HL-60/S4 treated with phorbol 12-myristate 13-acetate at 8.2 ng/mL for 4 days and 3 days (cell line): ENCODE data around the gene AVPR1B.

Source experiments
- in situ Hi-C: fragments of 300-500 bp; cut with MboI; formaldehyde crosslinking; loops from 2 replicates; pipeline ENCODE4 v1.15.0; 2022; ENCODE audit warnings: low sequenced_read_pairs

Gene AVPR1B

GRCh38 chr1:206114692-206115640 is 2.2 kb downstream of the AVPR1B start:
- in situ Hi-C loops = loop anchor here (25.0 kb wide), 1 partner anchor 328 kb away; the partner anchor contains the start of gene RAB29

- in situ Hi-C loops = loop anchor here (25.0 kb wide), 1 partner anchor 325 kb away; the partner anchor contains the start of gene RAB29
Observed at GRCh38 chr1:206112600-206113301, 4.4 kb downstream of the AVPR1B start.

- in situ Hi-C loops = loop anchor here (25.0 kb wide), 1 partner anchor 324 kb away; the partner anchor contains the start of gene RAB29
Observed at GRCh38 chr1:206111271-206111927, 5.8 kb downstream of the AVPR1B start.

- in situ Hi-C loops = loop anchor here (25.0 kb wide), 1 partner anchor 324 kb away; the partner anchor contains the start of gene RAB29
Observed at GRCh38 chr1:206110820-206111219, 6.4 kb downstream of the AVPR1B start.

DNA sequence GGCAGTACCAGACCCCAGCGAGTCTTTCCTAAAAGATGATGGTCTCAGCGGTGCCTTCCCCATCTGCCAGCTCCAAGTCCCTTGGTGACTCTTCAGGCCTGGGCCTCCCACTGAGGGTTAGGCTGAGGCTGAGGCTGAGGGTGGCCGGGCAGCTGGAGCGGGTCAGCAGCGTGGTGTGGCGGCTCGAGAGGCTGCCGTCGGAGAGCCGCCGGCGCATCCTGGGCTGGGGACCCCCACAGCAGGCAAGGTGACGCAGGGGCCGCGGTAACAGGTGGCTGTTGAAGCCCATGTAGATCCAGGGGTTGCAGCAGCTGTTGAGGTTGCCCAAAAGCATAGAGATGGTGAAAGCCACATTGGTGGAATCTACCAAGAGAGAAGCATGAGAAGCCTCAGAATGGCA is 7.0 kb downstream of the AVPR1B start:
- in situ Hi-C loops = loop anchor here (25.0 kb wide), 1 partner anchor 323 kb away; the partner anchor contains the start of gene RAB29

GRCh38 chr1:206109718-206110117 is 7.5 kb downstream of the AVPR1B start:
- in situ Hi-C loops = loop anchor here (10.0 to 25.0 kb wide), 3 partner anchors 85 to 322 kb away; partner anchors contain the start of genes CTSE and RAB29

DNA sequence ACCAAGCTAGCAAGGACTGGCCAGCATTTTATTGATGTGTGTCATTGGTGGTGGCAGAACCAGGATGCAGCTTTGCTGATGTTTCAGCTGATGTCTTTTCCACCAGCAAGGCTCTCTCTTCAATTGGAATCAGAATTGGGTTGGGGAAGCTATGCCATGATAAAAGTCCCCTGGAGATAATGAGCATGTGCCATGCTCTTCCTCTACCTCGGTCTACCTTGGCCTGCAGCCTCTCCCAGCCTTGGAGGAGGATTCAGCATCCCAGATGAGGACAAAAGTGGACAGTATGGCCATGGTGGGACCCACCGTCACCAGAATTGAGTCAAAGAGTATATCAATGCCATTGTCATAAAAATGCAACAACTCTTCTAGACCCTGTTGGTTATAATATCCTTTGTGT is 8.6 kb downstream of the AVPR1B start:
- in situ Hi-C loops = loop anchor here (10.0 to 25.0 kb wide), 3 partner anchors 84 to 321 kb away; partner anchors contain the start of genes CTSE and RAB29

DNA sequence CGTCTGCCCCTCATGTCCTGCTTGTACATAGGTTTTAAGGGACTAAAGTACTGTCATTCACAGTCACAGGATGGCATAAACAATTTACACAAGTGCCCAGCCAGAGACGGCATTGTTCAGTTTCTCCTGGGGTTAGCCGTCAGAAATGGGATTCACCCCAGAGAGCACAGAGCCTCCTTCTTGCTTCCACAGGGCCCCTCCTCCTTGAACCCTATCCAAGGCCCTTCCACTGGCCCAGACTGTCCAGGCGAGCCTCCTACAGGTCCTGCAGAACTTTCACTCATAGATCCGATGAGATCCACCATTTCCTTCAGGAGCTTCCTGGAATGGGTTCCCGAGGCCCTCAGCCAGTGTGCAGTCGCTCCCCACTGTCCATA is 10.0 kb downstream of the AVPR1B start:
- in situ Hi-C loops = loop anchor here (10.0 to 25.0 kb wide), 3 partner anchors 82 to 320 kb away; partner anchors contain the start of genes CTSE and RAB29

DNA sequence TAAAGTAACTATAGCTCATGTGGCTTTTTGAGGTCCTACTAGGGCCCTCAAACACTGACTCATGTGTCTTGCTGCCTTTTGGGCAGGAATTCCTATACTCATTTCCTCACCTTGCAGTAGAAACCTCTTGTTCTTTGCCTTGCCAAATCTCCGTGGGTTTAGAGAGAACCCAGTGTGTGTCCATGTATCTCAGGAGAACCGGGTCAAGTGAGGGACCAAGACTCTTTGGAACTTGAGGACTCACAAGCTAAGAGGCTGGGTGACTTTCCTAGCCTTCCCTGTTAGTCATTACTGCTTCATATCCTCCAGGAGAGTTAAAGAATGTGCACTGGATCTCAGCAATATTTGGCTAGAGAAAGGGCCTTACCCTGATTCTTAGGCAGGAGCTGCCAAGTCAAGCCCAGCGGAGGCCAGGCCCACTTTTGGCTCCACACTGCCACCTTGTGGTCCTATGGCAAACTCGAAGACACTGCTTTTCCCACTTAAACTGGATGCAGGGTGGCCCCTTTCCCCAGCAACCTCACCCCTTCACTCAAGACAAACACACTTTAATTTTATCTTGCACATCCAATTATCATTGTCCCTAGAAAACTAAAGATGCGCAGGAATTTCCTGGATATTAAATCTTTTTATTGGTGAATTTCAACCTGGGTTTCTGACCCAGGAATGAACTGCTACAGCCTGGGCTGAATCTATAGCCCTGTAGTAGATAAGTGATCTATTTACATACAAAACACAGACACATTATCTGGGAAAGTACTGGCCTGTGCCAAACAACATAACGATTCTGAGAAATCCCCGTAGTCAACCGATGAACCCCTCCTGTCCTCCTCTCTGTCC is 10.6 kb downstream of the AVPR1B start:
- in situ Hi-C loops = loop anchor here (10.0 to 25.0 kb wide), 3 partner anchors 82 to 319 kb away; partner anchors contain the start of genes CTSE and RAB29

DNA sequence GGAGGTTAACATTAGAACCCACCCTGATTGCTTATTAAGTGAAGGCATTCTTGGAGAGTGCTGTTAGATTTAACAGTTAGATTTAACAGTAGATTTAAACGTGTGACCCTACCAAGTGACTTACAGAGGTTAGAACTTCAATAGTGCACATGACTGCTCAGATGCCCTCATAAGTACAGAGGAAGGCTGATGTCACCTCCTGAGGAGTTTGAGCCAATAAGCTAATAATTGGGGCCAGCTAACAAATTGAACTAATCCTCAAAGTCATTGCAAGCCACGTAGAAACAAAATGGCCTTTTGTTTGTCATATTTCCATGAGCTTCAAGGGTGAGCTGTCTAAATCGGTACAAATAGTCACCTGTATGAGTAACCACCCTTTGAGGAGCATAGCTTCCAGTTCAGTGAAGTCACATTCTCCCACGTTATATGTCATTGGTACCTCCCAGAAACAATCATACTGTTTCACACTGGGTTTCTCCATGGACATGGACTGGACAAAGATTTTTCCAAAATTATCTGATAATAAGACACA is 11.7 kb downstream of the AVPR1B start:
- in situ Hi-C loops = loop anchor here (10.0 to 25.0 kb wide), 3 partner anchors 81 to 318 kb away; partner anchors contain the start of genes CTSE and RAB29

- in situ Hi-C loops = loop anchor here (10.0 to 25.0 kb wide), 3 partner anchors 79 to 317 kb away; partner anchors contain the start of genes CTSE and RAB29
Observed at GRCh38 chr1:206103979-206104378, 13.2 kb downstream of the AVPR1B start.

- in situ Hi-C loops = loop anchor here (10.0 to 25.0 kb wide), 3 partner anchors 78 to 315 kb away; partner anchors contain the start of genes CTSE and RAB29
Observed at GRCh38 chr1:206102292-206102936, 14.8 kb downstream of the AVPR1B start.

DNA sequence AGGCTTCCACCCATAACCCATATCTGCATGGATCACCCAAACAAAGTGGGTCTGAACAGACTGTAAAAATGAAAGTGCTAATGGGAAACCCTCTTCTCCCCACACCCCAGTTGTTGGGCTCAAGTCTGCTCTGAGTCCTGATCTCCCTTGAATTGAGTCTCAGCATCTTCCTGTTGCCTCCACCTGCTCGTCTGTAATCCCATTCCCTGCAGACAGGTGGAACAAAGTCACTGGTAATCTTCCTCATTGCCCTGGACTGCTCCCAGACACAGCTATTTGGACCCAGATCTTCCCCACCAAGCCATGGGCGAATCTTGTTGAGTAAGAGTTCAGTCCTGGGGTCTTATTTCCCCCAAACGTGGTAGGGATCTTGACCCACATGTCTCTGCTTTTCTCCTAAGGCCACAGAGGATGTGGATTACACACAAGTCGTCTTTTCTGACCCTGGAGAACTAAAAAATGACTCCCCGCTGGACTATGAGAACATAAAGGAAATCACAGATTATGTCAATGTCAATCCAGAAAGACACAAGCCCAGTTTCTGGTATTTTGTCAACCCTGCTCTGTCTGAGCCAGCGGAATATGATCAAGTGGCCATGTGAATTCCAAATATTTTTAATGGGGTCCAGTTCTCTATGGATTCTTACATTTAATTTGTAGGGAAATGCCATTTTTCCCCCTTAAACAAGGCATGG is 15.7 kb downstream of the AVPR1B start:
- in situ Hi-C loops = loop anchor here (10.0 to 25.0 kb wide), 3 partner anchors 77 to 314 kb away; partner anchors contain the start of genes CTSE and RAB29

DNA sequence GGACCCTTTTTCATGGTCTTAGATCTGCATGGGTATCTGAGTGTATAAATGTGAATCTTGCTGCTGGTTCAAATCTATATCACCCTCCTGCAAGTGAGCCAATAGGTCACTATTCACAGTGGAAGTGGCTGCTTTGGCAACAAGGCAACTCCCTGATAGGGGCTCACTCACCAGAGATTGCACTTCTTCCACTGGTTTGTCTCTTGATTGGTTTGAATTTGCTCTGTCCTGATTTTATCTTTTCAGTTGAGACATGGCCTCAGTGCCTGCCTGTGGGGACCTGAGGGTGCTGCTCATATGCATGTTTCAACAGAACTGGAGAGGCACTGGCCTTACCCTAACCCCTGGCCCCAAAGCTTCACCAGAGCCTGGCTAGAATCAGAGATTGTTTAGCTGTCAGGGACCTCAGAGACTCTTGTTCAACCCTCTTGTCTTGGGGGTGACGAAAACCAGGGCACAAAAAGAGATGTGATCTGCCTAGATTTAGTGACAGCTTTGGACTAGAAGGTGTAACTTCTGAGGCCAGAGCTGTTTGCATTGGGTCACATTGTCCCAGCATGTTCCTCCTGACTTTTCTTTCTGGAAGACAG is 16.9 kb downstream of the AVPR1B start:
- in situ Hi-C loops = loop anchor here (10.0 to 25.0 kb wide), 3 partner anchors 76 to 313 kb away; partner anchors contain the start of genes CTSE and RAB29

GRCh38 chr1:206098242-206098919 is 18.8 kb downstream of the AVPR1B start:
- in situ Hi-C loops = no loop called here

DNA sequence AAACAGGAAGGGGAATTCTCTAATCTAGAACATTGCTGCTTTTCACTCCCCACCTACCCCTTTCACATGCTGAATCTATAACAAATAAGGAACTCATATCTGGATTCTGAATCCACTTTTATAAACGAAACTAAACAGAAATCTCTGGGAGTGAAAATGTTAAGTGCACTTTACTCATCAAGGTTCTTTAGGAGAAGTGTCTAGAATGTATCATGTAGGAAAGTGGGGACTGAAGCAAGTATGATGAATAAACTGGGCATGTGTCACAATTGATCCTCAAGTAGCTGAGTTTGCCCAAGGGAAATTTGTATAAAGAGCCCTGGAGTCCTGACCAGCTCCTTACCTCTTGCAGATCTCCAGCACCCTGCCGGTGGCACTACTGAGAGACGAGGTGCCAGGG is 19.8 kb downstream of the AVPR1B start:
- in situ Hi-C loops = no loop called here

- in situ Hi-C loops = no loop called here
Observed at GRCh38 chr1:206094024-206094423, 23.2 kb downstream of the AVPR1B start.
